HG03520 (cell line): Measurements from ENCODE around the gene AHDC1.
"Not testable (repeated sequence)": the region's sequence is repeated elsewhere in the genome, so short reads cannot be mapped to it uniquely, and the experiment has no call there.

Experiments
- ATAC-seq: cut with Tn5 transposase; IDR thresholded peaks from one replicate; pipeline ENCODE4 v1.9.1; 2021; ENCODE audit warnings: mild to moderate bottlenecking, moderate library complexity; ENCODE audit not compliant: unreplicated experiment

AHDC1 gene

DNA sequence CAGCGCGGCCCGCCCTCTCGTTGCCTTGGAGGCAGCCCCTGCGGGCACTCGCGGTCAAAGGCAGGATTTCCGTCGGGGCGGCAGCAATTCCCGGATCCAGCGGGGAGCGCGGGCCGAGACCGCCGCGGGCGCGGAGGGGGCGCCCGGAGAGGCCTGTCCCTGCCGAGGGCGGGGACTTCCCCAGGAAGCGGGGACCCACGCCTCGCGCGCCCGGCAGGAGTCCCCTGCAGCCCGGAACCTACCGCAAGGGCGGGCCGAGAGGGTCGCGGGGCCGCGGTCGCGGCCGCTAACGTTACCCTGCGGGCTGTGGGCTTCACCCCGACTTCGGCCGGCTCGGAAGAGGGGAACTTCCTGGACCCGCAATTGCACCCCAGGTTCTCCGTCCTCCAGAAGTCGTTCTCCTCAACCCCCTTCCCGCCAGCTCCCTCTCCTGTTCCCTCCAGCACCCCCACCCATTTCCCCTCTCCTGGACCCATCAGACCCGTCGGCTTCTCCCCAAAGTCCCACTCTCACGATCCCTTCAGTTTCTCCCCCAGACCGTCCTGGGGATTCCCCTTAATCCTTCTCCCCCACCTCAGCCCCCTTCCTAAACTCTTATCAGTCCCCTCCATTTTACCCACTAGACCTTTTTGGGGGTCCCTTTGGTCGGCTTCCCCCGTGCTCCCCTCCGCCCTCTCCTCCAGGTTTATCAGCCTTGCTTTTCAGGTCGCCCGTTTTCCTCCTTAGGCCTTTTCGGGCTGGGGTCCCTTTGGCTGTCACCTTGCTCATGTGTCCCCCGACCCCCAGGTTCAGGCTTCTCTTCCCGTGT, 30.4 kb upstream of the AHDC1 start:
- no peak for ATAC-seq

- ATAC-seq, result no peak
These were observed 29.8 kb upstream of the AHDC1 start for GRCh38 chr1:27633640-27634176.

DNA sequence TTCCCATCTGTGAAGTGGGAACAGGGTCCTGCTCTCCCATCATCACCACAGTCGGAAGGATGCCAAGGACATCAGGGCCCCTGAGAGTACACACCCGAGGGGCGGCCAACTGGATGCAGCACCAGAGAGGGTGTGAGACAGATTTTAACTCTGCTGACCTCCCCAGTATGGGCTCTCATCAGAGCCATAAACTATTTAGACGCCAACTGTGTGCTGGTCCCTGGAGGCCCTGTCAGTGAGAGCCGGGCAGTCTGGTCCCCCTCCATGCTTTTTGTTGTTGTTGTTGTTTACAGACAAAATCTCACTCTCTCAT, 29.3 kb upstream of the AHDC1 start:
- ATAC-seq, result no peak

- ATAC-seq, result no peak
These were observed 28.7 kb upstream of the AHDC1 start for GRCh38 chr1:27632387-27633297.

GRCh38 chr1:27630859-27631491, 27.0 kb upstream of the AHDC1 start:
- no peak for ATAC-seq

- no peak for ATAC-seq
These were observed 24.8 kb upstream of the AHDC1 start for GRCh38 chr1:27628712-27629111.

- ATAC-seq, result not testable (repeated sequence)
These were observed 23.8 kb upstream of the AHDC1 start for GRCh38 chr1:27627733-27628132.

DNA sequence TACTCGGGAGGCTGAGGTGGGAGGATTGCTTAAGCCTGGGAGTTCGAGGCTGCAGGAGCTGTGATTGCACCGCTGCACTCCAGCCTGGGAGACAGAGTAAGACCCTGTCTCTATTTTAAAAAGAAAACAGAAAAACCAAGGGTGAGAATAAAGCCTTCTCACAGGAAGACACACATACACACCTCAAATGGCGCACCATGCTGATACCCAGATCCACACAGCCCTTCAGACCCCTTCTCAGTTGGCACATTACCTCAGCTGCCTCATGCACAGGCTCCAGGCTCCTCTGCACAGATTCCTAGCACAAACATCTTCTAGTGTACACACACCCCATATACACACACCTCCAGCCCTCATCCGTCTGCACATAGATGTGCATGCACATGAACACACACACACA, 23.1 kb upstream of the AHDC1 start:
- no peak for ATAC-seq

DNA sequence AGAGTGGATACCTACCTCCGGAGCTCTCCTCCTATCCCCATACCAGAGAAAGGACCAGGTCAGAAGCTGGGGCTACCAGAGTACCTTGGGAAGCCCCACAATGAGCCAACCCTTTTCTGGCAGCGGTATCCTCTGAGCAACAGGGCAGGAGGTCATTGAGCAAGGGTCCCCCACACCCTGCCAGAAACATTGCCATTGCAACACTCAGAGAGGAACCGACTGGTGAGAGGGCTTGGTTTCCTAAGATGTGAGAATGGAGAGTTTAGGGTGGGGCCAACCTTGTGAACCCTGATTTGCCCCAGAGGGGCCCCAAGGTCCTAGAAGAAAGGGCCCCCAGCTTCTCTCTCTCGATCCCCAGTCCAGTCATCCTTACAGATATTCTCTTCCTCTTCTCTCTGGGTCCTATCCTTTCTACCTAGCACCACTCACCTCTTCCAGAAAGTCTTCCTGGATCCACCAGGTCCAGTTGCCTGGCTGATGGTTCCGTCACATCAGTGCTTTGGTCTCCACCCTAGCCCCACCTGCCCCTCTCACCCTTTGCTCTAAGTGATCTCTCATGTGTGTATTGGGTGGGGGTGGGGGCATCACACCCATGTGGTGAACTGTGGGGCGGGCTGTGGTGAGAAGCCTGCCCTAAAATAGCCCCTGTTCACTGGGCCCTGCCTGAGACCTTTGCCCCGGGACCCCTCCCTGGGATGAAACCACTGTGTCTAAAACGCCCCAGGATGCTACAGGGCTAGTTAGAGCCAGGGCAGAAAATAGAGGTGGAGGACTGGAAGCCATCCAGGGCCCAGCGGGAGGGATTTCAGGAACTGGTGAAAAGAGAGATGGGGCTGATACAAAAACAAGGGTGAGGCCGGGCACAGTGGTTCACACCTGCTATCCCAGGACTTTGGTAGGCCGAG, 22.3 kb upstream of the AHDC1 start:
- ATAC-seq, result no peak

GRCh38 chr1:27624467-27625178, 20.7 kb upstream of the AHDC1 start:
- no peak for ATAC-seq

- no peak for ATAC-seq
These were observed 19.6 kb upstream of the AHDC1 start for GRCh38 chr1:27623327-27624212.

GRCh38 chr1:27622828-27623227, 18.9 kb upstream of the AHDC1 start:
- ATAC-seq, result no peak

DNA sequence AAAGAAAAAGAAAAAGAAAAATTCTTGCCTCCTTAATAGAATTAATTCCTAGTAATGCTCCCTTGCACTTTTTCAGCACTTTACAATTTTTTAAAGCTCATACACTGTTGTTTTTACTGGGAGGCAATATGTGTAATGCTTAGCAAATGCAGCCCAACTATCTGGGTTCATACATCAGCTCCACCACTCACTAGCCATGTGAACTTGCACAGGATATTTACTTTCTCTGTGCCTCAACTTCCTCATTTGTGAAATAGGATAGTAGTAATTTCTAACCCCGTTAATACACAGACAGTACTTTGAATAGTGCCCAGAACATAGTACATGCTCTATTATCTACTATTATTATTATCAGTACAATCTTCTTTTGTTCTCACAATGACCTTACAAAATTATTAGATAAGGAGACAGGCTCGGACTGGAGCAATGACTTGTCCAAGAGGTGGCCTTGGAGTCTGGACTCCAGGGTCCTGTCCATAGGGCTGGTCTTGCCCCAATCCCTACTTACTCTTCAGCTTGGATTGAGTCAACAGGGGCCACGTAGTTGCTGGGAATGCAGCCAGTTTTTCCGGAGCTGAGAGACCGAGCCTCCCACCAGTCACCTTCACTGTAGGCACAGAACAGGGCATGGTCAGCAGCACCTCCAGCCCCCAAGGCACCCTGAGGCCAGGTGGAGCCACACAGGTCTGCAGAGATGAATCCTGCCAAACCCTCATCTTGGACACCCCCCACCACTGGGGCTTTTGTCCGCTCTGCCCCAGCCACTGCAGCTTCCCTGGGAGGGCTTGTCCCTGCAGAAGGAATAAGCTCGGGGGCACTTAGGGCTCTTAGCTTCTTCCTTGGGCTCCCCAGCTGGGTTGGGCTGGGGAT, 17.3 kb upstream of the AHDC1 start:
- no peak for ATAC-seq

GRCh38 chr1:27619782-27620438, 16.0 kb upstream of the AHDC1 start:
- not testable (repeated sequence) for ATAC-seq

GRCh38 chr1:27618341-27619082, 14.6 kb upstream of the AHDC1 start:
- no peak for ATAC-seq

DNA sequence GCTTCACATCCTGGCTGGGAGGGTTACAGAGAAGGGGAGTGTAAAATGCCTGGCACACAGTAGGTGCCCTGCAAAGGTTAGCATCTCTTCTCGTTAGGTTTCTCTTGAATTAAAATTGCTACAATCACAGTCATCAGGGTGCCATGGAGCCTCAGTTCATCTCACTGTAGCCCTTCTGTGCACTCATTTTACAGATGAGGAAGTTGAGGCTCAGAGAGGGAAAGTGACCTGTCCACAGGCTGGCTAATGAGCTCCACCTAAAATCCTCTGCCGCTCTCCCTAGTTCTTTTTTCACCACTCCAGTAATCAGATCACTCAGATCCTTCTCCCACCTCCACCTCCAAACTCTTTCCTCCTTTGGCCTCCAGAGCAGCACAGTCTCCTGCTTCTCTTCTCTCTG, 13.5 kb upstream of the AHDC1 start:
- ATAC-seq, result no peak

DNA sequence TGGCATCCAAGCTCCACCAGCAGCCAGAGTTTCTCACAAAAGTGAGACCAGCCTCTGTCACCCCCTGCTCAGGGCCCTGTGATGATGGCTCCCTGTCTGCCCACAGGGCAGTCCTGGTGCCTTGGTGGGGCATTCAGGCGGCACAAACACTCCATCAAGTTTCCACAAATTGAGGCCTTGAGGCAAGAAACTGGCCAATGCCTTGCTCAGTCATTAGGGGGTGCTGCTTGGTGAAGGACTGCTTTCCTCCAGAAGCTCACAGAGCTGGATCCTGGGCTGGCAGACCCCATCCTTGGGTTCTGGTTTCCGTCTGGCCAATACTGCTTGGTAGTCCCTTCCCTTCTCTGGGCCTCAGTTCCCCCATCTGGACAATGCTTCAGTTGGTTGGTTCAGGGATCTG, 12.5 kb upstream of the AHDC1 start:
- ATAC-seq, result no peak
